ENCODE measurements around the gene CYP51A1. TPM values are rescaled to one million over a fixed set of nuclear protein-coding genes. Genes with fewer than 3 reads are reported as not detected.

The CYP51A1 gene
- polyA plus RNA-seq, 1 donor = 109 TPM

Other genes with a start within 250 kb of the CYP51A1 start
- 127 TPM for gene AKAP9, start 193.6 kb downstream of the CYP51A1 start, polyA plus RNA-seq
- gene LRRD1, start 44.7 kb upstream of the CYP51A1 start, polyA plus RNA-seq = 0.19 TPM
- 51.8 TPM for gene KRIT1, start 111.4 kb upstream of the CYP51A1 start, polyA plus RNA-seq
- 38.2 TPM for gene ANKIB1, start 111.5 kb upstream of the CYP51A1 start, polyA plus RNA-seq